ENCODE data around the gene IPO8.
"Not testable (repeated sequence)": the region's sequence is repeated elsewhere in the genome, so short reads cannot be mapped to it uniquely, and the experiment has no call there.

The IPO8 gene

DNA sequence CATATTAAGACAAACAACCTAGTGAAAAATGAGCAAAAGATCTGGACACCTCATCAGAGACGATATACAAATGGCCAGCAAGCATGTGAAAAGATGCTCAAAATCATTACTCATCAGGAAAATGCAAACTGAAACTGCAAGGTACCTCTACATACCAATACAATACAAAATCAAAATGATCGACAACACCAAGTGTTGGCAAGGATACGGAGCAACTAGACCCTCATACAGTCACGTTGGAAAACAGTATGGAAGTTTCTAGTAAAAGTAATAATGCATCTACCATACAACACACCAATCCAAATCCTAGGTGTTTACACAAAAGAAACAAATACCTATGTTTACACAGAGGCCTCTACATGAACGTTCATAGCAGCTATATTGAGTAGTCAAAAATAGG, 99.9 kb downstream of the IPO8 start:
- no peak overlapping the region for H3K4me3 ChIP-seq (ENCODE audit: low read length)
- no peak for DNase-seq (ENCODE audit: low read depth)
- no peak for TF ChIP-seq CTCF (IDR thresholded peaks at IDR 0.05; ENCODE audit: insufficient read depth, low read depth, low read length, missing control alignments)

DNA sequence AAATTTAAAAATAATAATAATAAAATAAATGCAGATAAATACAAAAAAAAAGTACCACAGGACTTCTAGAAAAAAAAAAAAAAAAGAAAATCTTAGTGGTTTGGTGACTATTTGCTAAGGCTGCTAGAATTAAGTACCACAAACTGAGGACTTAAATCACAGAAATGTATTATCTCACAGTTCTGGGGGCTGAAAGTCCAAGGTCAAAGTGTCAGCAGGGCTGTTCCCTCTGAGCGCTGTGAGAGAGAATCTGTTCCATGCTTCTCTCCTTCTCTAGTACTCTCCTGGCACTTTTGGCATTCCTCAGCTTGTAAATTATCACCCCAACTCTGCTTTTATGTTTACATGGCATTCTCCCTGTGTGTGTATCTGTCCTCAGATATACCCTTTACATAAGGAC, 101.2 kb downstream of the IPO8 start:
- no peak for TF ChIP-seq CTCF (IDR thresholded peaks at IDR 0.05; ENCODE audit: insufficient read depth, low read depth, low read length, missing control alignments)
- DNase-seq (ENCODE audit: low read depth) = no peak
- H3K4me3 ChIP-seq (ENCODE audit: low read length) = no peak overlapping the region

DNA sequence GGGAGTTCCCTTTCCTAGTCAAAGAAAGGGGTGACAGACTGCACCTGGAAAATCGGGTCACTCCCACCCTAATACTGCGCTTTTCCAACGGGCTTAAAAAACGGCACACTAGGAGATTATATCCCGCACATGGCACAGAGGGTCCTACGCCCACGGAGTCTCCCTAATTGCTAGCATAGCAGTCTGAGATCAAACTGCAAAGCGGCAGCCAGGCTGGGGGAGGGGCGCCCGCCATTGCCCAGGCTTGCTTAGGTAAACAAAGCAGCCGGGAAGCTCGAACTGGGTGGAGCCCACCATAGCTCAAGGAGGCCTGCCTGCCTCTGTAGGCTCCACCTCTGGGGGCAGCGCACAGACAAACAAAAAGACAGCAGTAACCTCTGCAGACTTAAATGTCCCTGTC, 107.1 kb downstream of the IPO8 start:
- not testable (repeated sequence) for DNase-seq (ENCODE audit: low read depth)

DNA sequence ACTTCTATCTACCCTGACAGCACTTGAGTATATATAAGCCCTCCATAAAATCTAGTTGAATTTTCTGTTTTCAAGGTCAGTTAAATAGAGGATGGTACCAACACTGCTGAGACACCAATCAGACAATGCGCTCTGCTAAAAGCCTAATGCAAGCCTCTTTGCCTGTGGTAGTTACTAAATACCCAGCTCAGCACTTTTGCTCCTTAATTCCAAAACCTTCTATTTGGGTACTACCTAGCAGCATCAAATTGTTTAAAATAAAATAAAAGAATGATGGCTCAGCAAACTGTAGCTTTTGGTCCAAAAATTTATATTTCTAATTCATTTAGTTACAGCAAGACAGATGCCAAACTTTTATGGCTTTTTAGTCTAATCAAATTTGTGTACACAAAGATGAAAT, 107.9 kb downstream of the IPO8 start:
- no peak for DNase-seq (ENCODE audit: low read depth)
- TF ChIP-seq CTCF (IDR thresholded peaks at IDR 0.05; ENCODE audit: insufficient read depth, low read depth, low read length, missing control alignments) = no peak
- H3K4me3 ChIP-seq (ENCODE audit: low read length) = no peak overlapping the region

More for the DNA sequence above, 107.1 kb downstream of the IPO8 start:
- not testable (repeated sequence) for H3K4me3 ChIP-seq (ENCODE audit: low read length)

GRCh38 chr12:30585877-30586276, 109.8 kb downstream of the IPO8 start:
- no peak overlapping the region for H3K4me3 ChIP-seq (ENCODE audit: low read length)
- no peak for DNase-seq (ENCODE audit: low read depth)
- TF ChIP-seq CTCF (IDR thresholded peaks at IDR 0.05; ENCODE audit: insufficient read depth, low read depth, low read length, missing control alignments) = no peak

DNA sequence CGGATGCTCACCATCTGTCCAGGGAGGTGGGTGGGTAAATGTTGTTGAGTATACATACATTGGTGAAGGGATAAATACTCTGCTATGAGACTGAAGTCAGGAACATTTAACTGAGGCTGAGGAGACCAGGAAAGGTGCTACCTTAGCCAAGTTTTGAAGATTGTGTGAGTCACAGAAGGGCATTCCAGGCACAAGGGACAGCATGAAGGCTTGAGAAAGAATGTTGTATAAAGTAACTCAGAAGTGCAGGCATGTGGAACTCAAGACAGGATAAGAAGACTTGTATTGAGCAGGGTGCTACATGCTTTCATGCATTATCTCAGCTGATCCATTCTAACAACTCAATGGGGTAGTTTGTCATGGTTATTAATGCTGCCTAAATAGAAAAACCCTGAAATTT, 112.7 kb downstream of the IPO8 start:
- no peak for TF ChIP-seq CTCF (IDR thresholded peaks at IDR 0.05; ENCODE audit: insufficient read depth, low read depth, low read length, missing control alignments)
- no peak overlapping the region for H3K4me3 ChIP-seq (ENCODE audit: low read length)
- DNase-seq (ENCODE audit: low read depth) = peak; percentile 48

GRCh38 chr12:30580344-30580743, 115.3 kb downstream of the IPO8 start:
- H3K4me3 ChIP-seq (ENCODE audit: low read length) = no peak overlapping the region
- no peak for DNase-seq (ENCODE audit: low read depth)
- TF ChIP-seq CTCF (IDR thresholded peaks at IDR 0.05; ENCODE audit: insufficient read depth, low read depth, low read length, missing control alignments) = no peak

Data from epithelial cell of esophagus (primary cell).